Duodenal mucosa (tissue), 2 donors: ENCODE results near the gene RAB36.

ENCODE experiments used
- H3K27ac ChIP-seq: one replicate; pipeline ENCODE4 v1.7.0; 2013; ENCODE audit warnings: low read depth, low read length
- H3K27me3 ChIP-seq, 2 donors: one replicate each; pipeline ENCODE4 v1.7.0; 2013; ENCODE audit warnings: low read length in 2 of 2, control low read depth in 1 of 2; ENCODE audit not compliant: insufficient read depth in 2 of 2, control insufficient read depth in 1 of 2
- H3K36me3 ChIP-seq, 2 donors: one replicate each; pipeline ENCODE4 v1.7.0; 2013; ENCODE audit warnings: low read length in 2 of 2, control low read depth in 1 of 2; ENCODE audit not compliant: insufficient read depth in 2 of 2, control insufficient read depth in 1 of 2
- H3K4me1 ChIP-seq, 2 donors: one replicate each; pipeline ENCODE4 v1.7.0; 2013; ENCODE audit warnings: low read length in 2 of 2, control low read depth in 1 of 2; ENCODE audit not compliant: insufficient read depth in 2 of 2, control insufficient read depth in 1 of 2
- H3K4me3 ChIP-seq, 2 donors: one replicate each; pipeline ENCODE4 v1.7.0; 2013; ENCODE audit warnings: low read length in 2 of 2, low read depth in 1 of 2
- H3K9ac ChIP-seq, 2 donors: one replicate each; pipeline ENCODE4 v1.7.0; 2013; ENCODE audit warnings: low read length in 2 of 2, low read depth in 1 of 2
- H3K9me3 ChIP-seq, 2 donors: one replicate each; pipeline ENCODE4 v1.7.0; 2013; ENCODE audit warnings: low read length in 2 of 2, control low read depth in 1 of 2; ENCODE audit not compliant: control insufficient read depth in 1 of 2

RAB36 gene

GRCh38 chr22:23108249-23109078, 36.8 kb upstream of the RAB36 start:
- no peaks in the 10 kb centered on the region for H3K36me3 ChIP-seq
- H3K27me3 ChIP-seq = no peaks in the 10 kb centered on the region
- no peaks in the 10 kb centered on the region for H3K9me3 ChIP-seq
- no peak overlapping the region for H3K27ac ChIP-seq
- peaks cover 0 to 4% of the 10 kb centered on the region in 2 donors for H3K4me1 ChIP-seq
- H3K9ac ChIP-seq = no peak overlapping the region
- no peak overlapping the region for H3K4me3 ChIP-seq

- H3K4me3 ChIP-seq = no peak overlapping the region
- H3K9ac ChIP-seq = no peak overlapping the region
- no peaks in the 10 kb centered on the region for H3K36me3 ChIP-seq
- H3K27ac ChIP-seq = no peak overlapping the region
- no peaks in the 10 kb centered on the region for H3K9me3 ChIP-seq
- H3K4me1 ChIP-seq = peaks cover 0 to 4% of the 10 kb centered on the region in 2 donors
- H3K27me3 ChIP-seq = no peaks in the 10 kb centered on the region
These were observed 36.3 kb upstream of the RAB36 start for GRCh38 chr22:23109079-23109347.

GRCh38 chr22:23109441-23109978, 35.8 kb upstream of the RAB36 start:
- Histone ChIP-seq H3K9ac (no peak overlapping the region), H3K4me3 (no peak overlapping the region), H3K4me1 (peaks cover 0 to 4% of the 10 kb centered on the region in 2 donors), H3K36me3 (no peaks in the 10 kb centered on the region), H3K27me3 (no peaks in the 10 kb centered on the region), H3K27ac (no peak overlapping the region), H3K9me3 (no peaks in the 10 kb centered on the region)

DNA sequence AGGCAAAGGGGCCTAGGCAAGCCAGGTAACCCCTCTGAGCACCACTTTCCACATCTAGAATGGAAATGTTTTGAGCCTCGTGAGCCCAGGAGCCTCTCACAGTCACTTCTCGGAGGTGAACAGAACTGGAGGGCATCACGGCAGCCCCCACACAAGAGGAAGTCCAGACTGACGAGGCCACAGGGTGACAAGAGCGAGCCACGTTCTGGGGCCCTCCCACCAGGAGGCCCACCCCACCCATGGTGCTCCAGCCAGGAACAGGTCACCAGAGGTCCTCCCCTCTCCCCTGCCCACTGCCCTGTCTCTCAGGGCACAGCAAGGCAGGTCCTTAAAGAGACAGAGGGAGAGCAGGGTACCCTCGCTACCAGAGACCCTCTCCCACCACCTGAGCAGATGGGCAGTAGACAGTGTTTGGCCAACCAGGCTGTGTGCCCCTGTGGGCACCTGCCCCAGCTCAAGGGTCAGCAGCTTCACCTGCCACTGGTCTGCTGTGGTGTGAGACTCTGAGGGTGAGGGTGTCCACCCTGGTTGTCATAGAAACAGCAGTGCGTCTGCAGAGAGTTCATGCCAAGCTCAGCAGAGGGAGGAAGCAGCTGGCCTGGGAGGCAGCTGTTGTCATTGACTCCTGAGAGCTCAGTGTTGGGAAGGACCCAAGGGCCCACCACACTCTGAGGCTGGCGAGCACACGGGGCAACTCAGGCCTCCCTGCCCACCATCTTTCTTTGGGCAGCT, 34.9 kb upstream of the RAB36 start:
- Histone ChIP-seq H3K9ac (no peak overlapping the region), H3K4me3 (no peak overlapping the region), H3K36me3 (no peaks in the 10 kb centered on the region), H3K27me3 (no peaks in the 10 kb centered on the region), H3K27ac (no peak overlapping the region), H3K9me3 (no peaks in the 10 kb centered on the region), H3K4me1 (peaks cover 0 to 4% of the 10 kb centered on the region in 2 donors)

GRCh38 chr22:23110922-23111527, 34.3 kb upstream of the RAB36 start:
- H3K4me1 ChIP-seq = peaks cover 0 to 4% of the 10 kb centered on the region in 2 donors
- no peak overlapping the region for H3K4me3 ChIP-seq
- no peaks in the 10 kb centered on the region for H3K27me3 ChIP-seq
- H3K9me3 ChIP-seq = no peaks in the 10 kb centered on the region
- no peak overlapping the region for H3K27ac ChIP-seq
- no peaks in the 10 kb centered on the region for H3K36me3 ChIP-seq
- H3K9ac ChIP-seq = no peak overlapping the region

DNA sequence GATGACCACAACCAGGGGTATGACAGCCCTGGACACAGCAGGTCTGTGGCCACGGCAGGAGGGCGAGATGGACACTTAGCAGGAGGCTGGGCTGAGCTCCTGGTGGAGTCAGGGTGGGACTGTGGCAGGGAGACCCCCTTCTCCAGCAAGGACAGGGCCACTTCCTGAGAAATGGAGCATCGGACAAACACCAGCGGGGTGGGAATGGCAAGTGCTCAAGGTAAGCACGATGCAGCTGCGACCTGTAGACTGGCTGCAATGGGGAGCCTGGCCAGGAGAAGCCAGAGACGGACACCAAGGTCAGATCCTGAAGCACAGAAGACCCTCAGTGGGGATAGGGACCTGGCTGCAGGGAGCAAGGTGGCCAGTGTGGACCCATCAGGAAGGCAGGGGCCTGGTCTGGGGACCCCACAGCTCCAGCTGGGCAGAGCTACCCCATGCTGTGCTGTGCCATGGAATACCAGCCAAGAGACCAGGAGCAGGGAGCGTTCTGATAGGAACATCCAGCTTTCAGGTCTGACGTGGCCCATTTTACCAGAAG, 32.7 kb upstream of the RAB36 start:
- Histone ChIP-seq H3K9ac (no peak overlapping the region), H3K9me3 (no peaks in the 10 kb centered on the region), H3K4me3 (no peak overlapping the region), H3K27me3 (no peaks in the 10 kb centered on the region), H3K36me3 (no peaks in the 10 kb centered on the region), H3K27ac (no peak overlapping the region), H3K4me1 (peaks cover 0 to 4% of the 10 kb centered on the region in 2 donors)

DNA sequence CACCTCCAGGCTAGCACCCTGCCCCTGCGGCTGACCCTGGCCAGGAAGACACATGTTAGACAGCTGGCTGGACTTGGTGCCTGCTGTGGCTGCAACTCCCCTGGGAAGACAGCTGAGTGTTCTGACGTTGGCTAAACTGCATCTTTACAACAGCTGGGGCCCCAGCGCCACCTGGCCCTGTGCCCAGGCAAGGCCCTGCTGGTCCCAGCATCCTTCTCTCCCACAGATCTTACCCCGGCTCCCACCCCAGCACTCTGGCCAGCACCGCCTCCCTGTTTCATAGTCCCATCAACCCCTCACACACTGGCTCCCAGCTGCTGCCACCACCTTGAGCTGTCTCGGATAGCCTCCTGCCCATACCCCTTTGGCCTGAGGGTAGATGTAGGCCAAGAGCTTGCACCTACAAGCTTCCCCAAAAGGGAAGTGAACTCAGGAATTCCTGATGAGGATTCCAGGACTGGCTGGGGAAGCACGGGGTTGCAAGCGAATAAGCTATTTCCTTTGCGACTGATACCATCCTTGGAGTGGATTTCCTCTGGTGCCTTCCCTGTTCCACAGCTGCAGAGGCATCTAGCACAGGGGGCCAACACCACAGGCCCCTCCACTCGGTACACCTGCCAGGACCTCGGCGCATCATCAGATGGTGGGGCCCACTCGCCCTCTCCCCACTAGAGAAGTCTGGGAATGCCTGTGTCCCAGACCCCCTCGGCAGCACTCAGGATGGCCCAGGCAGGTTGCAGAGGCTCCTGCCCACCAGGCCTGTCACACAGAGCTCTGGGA, 32.0 kb upstream of the RAB36 start:
- Histone ChIP-seq H3K4me3 (no peak overlapping the region), H3K27me3 (no peaks in the 10 kb centered on the region), H3K4me1 (peaks cover 0 to 4% of the 10 kb centered on the region in 2 donors), H3K36me3 (no peaks in the 10 kb centered on the region), H3K27ac (no peak overlapping the region), H3K9me3 (no peaks in the 10 kb centered on the region), H3K9ac (no peak overlapping the region)

DNA sequence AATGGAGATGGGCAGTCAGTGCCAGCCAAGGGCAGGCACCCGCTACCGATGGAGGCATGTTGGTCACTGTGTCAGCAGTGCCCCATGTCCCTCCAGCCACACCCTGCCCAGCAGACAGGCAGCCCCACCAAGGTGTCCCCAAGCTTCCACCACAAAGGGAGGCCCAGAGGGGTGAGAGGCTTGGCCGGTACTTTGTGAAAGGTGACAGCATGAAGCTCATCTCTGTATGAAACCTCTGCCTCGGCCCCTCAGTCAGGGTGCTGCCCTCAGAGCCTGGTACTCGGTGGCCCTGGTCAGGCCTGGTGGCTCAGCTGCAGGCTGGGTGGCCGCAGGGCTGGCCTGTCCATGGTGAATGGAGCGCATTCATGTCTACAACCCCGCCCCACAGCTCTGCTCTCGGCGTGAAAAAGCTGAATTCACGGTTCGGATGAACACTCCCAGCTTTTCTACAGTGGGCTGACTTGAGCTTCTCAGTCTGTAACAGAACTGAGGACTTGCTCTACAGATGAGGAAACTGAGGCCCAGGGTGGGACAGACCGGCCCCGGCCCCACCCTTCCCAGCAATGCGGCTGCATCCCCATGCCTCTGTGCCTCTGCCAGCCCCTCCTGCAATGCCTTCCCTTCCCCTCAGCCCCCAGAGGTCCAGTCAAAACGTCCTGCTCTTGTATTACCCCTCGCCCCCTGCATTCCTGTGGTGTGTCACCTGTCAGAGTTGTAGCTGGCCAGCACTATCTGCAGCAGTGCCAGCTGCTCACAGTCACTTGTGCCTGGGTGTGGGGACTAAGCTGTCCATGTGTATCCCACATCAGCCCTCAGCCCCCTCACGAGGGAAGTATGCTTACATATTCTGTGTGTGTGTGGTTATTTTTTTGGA, 31.2 kb upstream of the RAB36 start:
- H3K9me3 ChIP-seq = no peaks in the 10 kb centered on the region
- H3K27ac ChIP-seq = no peak overlapping the region
- no peak overlapping the region for H3K9ac ChIP-seq
- no peaks in the 10 kb centered on the region for H3K36me3 ChIP-seq
- peaks cover 0 to 4% of the 10 kb centered on the region in 2 donors for H3K4me1 ChIP-seq
- no peak overlapping the region for H3K4me3 ChIP-seq
- no peaks in the 10 kb centered on the region for H3K27me3 ChIP-seq

DNA sequence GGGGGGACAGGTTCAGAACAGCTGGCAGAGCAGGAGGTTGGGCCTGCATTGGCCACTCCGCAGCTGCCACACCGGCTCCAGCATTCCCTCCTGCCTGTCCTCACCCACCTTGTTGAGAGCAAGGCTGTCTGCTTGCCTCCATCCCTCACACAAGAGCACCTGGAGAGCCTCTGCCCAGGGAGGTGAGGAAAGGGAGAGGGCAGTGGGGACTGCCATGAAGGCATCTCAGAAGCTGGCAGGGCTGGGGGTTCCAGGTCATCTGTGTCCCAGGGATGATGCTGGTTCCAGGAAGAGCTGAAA, 30.6 kb upstream of the RAB36 start:
- no peaks in the 10 kb centered on the region for H3K36me3 ChIP-seq
- no peaks in the 10 kb centered on the region for H3K9me3 ChIP-seq
- peaks cover 0 to 4% of the 10 kb centered on the region in 2 donors for H3K4me1 ChIP-seq
- H3K9ac ChIP-seq = no peak overlapping the region
- no peaks in the 10 kb centered on the region for H3K27me3 ChIP-seq
- H3K4me3 ChIP-seq = no peak overlapping the region
- H3K27ac ChIP-seq = no peak overlapping the region
